ENCODE measurements around the gene ANP32A.

Gene ANP32A

GRCh38 chr15:68797599-68798345 is 22.9 kb downstream of the ANP32A start:
- no peak for DNase-seq (ENCODE audit: low read depth)

GRCh38 chr15:68797191-68797590 is 23.5 kb downstream of the ANP32A start:
- no peak for DNase-seq (ENCODE audit: low read depth)

GRCh38 chr15:68796576-68796975 is 24.1 kb downstream of the ANP32A start:
- DNase-seq (ENCODE audit: low read depth), result no peak

- peak; percentile 46 for DNase-seq (ENCODE audit: low read depth)
Measured at GRCh38 chr15:68795298-68795848, 25.3 kb downstream of the ANP32A start.

GRCh38 chr15:68794863-68795262 is 25.8 kb downstream of the ANP32A start:
- DNase-seq (ENCODE audit: low read depth), result no peak

GRCh38 chr15:68794307-68794706 is 26.4 kb downstream of the ANP32A start:
- no peak for DNase-seq (ENCODE audit: low read depth)

DNA sequence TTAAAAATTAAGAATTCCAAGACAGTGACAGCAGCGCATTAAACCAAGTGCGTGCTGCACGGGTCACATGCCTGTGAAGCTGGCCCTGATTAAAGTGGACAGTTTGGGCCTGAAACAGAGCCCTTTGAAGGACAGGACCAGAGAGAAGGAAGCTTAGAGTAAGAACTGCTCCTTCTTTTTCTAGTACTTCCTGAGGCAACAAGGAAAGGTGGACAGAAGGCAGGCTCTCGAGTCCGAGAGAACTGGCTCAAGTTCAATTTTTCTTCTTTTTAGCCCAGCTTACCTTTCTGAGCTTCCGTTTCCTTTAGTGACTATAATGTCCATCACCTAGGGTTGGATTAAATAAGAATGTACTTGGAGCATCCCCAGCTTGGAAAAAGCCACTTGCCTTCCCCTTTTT is 26.9 kb downstream of the ANP32A start:
- DNase-seq (ENCODE audit: low read depth), result no peak

DNA sequence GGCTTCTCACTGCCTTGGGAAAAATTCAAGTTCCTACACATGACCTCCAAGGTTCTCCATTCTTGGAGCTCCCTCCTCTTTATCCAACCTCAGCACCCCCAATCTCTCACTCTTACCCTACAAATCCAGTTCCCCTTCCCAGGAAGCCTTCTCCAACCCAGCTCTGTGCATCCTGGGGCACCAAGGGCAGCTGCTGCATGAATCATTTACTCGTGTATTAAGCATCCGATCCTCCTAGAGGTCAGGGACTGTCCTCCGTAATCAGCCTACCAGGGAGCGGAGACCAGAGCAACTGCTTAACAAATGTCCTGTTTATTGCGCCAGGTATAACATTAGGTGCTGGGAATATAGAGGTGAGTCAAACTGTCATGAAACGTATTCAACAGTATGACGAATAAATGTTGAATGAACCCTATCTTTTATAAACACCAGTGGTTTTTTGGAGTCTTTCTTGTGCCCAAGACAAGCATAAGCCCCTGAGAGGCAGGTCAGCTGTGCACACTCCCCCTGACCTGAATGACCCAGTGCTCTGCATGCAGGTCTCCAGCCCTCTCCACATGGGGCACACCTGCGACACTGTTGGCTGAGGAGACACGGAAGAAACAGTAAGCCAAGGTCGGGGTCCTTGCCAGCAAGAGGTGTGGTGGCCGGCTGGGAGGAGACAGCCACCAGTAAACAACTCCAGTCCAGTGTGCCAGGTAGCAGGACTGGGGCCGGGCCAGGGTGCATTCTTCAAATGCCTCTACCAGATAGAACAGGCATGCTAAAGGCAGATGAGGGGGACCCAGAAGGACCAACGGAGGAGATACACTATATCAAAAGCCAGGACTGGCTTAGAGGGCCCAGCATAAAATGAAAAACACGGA is 27.6 kb downstream of the ANP32A start:
- no peak for DNase-seq (ENCODE audit: low read depth)

DNA sequence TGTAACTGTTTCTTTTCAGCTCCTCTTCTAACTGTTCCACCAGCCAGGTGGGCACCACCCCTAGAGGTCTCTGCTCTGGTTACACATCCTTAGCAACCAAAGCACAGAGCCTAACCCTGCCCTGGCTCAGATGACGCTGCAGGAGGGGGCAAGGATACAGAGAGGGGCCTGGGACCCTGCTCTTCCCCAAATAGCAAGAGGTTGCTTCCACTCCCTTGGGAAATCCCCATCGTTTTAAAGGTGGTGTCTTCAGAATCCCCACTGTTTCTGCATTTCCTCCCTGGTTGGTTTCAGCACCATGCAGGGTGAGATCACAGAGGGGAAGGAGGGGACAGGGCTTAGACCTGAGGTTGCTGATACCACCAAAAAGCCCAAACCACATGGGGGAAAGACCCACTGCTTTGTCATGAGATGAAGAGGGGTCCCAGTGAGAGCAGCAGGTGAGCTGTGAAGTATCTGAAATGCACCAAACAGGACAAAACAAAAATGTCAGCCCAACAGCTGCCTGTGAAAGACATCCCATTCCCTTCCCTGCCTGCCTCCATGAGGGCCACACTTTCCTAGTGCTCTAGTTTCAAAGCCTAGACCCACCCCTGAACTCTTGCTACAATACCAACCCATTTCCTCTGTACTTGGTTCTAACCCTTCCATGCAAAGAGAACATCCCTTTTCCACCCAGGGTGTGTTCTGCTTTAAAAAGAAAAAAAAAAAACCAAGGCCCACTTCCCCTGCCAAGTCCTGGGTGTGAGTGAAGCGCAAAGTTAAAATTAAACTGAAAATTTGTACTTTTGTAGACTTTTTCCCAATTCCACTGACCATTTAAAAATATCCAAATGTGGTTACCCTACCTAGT is 29.0 kb downstream of the ANP32A start:
- DNase-seq (ENCODE audit: low read depth), result peak; percentile 18

DNA sequence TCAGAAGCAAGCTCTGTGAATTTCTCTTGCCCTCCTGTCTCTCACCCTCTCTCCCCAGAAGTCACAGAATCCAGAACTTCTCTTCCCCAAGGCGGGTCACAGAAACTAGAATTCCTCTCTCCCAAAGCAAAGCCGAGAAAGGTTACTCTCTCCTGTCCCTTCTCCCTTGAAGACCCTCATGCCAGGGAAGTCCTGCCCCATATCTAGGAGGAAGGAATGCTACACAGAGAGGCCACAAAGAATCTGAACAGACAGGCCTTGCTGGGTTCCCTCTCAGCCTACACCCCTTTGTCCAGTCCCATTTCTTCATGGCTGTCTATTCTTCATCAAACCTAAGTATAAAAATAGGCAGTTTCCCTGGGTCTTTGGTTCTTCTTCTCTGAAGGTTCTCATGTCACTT is 29.8 kb downstream of the ANP32A start:
- no peak for DNase-seq (ENCODE audit: low read depth)

DNA sequence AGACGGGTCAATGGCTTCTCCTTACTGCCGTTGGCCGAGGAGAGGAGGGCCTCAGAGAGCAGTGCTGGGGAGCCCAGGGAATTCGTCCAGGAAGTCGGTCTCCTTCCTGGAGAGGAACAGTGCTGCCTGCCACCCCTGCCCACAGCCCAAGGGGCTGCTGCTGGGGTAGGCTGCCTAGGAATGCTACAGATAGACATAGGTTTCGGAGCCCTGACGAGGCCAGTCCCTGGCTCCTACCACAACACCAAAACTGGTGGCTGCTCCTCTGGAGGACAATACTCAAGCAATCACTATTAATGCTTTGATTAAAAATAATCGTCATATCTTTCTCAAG is 30.5 kb downstream of the ANP32A start:
- DNase-seq (ENCODE audit: low read depth), result no peak

DNA sequence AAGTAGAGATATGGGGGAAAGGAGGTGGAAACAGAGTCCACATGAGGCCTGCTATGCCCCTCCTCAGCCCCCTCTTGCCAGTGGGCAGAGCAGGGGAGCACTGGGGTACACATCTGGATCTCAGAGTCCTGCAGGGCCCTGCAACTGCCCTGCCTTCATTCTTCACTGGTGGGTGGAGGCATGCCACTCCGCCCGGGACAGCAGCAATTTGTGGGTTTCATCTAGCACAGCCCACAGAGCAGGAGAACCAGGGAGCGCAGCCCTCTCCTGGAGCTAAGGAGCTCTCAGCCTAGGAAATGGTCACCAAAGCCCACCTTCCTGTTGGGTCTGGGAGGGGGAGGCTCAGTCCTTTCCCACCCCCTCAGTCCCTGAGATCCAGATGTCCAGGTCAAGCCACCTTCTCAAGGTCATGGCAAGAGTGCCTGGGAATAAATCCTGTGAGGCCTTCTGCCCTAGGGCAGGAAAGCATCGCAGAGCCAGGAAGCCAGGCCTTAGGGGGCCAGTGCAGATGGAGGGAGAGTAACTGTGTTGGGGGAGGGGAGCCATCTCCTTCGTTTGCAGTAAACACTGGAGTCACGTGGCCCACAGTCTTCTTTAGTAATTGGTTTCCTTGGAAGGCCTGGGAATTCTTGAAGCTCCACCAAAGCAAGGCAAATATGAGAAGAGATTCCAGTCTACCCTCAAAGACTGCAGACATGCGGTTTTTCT is 31.0 kb downstream of the ANP32A start:
- no peak for DNase-seq (ENCODE audit: low read depth)

- DNase-seq (ENCODE audit: low read depth), result no peak
Measured at GRCh38 chr15:68789091-68789490, 31.6 kb downstream of the ANP32A start.

- no peak for DNase-seq (ENCODE audit: low read depth)
Measured at GRCh38 chr15:68788264-68788624, 32.5 kb downstream of the ANP32A start.

DNA sequence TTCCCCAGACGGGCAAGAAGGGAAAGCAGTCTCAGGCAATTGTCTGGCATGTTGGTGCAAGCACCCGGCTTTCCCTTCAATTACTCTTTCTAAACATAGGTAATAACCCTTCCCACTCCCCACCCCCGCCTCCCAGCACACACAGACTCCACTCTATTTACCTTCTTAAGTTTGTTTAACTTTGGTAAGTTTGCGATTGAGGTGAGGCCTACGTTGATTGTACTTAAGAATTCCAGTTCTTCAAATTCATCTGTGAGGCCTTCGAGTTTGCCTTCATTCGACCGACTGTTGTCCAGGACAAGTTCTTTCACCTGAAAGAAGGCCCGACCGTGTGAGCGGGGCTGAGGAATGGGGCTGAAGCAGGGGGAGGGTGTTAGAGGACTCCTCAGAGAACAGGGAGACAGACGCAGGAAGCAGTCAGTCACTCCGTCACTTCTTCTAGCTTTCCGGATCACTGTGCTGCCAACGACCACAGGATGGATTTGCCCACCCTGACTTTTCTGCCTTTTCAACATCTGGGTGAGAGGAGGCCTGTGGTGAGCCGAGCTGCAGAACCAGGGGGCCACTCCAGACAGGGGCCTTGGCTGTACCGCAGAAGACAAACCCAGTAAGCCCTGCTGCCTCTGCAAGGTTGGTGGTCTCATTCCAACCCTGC is 33.0 kb downstream of the ANP32A start:
- no peak for DNase-seq (ENCODE audit: low read depth)

DNA sequence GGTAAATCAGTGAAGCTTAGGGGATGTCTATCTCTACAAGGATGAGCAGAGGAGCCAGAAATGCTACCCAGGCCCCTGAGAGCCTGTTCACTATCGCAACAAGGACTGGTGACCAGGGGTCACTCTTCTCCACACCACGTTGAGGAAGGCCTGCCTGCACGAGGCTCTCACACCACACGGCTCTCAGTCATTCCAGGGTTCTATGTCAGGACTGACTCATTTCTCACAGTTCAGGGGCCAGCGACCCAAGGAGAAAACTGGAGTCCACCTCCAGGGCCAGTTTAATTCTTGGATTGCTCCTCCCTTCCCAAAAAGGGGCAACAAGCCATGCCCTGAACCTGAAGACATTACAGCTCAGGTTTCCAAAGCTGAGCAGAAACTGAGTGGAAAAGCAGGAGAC is 33.9 kb downstream of the ANP32A start:
- no peak for DNase-seq (ENCODE audit: low read depth)

GRCh38 chr15:68785541-68785940 is 35.2 kb downstream of the ANP32A start:
- no peak for DNase-seq (ENCODE audit: low read depth)

- DNase-seq (ENCODE audit: low read depth), result no peak
Measured at GRCh38 chr15:68784206-68784605, 36.5 kb downstream of the ANP32A start.

- DNase-seq (ENCODE audit: low read depth), result peak; percentile 62
Measured at GRCh38 chr15:68783226-68784058, 37.3 kb downstream of the ANP32A start.

GRCh38 chr15:68782589-68783161 is 38.0 kb downstream of the ANP32A start:
- no peak for DNase-seq (ENCODE audit: low read depth)

Measured in activated T-cell treated with anti-CD3 and anti-CD28 coated beads for 1 hour (primary cell).